Measurements from ENCODE around the gene PLA2G2F.

PLA2G2F gene

DNA sequence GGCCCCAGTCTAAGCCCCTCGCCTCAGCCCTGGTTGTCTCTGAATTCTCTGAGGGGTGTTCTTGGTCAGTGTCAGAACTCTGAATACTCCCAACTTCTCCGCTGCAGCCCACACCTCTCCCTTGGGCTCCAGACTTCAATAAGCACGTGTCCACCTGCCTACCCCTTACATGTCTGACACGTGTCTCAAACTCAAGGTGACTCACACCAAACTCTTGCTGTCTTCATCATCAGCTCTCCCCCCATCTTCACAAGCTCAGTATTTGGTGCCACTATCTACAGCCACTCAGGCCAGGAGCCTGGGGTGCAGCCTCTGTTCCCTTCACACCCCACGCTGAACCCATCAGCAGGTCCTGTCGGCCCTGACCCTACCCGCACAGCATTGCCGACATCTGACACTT is 28.0 kb downstream of the PLA2G2F start:
- no peak overlapping the region for H3K4me3 ChIP-seq (ENCODE audit: low read length)
- DNase-seq (ENCODE audit: low read depth) = peak; percentile 44
- TF ChIP-seq, protein P1, sequence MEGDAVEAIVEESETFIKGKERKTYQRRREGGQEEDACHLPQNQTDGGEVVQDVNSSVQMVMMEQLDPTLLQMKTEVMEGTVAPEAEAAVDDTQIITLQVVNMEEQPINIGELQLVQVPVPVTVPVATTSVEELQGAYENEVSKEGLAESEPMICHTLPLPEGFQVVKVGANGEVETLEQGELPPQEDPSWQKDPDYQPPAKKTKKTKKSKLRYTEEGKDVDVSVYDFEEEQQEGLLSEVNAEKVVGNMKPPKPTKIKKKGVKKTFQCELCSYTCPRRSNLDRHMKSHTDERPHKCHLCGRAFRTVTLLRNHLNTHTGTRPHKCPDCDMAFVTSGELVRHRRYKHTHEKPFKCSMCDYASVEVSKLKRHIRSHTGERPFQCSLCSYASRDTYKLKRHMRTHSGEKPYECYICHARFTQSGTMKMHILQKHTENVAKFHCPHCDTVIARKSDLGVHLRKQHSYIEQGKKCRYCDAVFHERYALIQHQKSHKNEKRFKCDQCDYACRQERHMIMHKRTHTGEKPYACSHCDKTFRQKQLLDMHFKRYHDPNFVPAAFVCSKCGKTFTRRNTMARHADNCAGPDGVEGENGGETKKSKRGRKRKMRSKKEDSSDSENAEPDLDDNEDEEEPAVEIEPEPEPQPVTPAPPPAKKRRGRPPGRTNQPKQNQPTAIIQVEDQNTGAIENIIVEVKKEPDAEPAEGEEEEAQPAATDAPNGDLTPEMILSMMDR (IDR thresholded peaks at IDR 0.05; ENCODE audit: insufficient read depth, low read depth, low read length, missing control alignments) = no peak

DNA sequence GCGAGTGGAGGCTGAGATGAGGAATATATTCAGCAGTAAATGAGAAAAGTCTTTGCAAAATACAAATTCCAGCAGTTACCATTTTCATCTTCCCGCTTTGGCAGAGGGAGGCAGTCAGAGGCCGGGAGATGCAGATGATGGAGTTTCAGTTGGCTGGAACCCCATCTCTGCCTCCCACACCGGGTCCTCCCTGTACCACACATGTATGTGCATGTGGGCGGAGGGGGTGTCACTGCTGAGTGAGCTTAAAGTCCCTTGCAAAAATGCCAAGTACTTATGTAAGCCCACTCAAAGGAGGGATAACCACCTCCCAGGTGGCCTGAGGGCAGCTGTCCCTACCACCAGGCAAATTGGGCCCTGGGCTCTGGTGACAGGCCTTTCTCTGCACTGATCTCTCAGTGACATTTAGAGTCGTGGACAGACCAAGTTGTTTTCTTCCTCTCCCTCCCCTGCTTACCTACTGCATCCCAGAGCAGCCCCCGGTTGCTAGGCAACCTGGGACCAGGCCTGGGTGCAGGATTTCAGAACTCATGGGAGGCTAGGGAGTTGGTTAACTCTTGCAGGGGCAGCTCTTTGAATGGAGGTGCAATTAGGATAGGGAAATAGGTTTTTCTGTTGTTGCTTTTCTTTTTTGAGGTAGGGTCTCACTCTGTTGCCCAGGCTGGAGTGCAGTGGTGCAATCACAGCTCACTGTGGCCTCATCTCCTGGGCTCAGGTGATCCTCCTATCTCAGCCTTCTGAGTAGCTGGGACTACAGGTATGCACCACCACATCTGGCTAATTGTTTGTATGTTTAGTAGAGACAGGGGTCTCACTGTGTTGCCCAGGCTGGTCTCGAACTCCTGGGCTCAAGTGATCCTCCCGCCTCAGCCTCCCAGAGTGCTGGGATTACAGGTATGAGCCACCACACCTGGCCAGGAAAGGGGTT is 29.7 kb downstream of the PLA2G2F start:
- H3K4me3 ChIP-seq (ENCODE audit: low read length) = no peak overlapping the region
- no peak for DNase-seq (ENCODE audit: low read depth)
- TF ChIP-seq, protein P1 (IDR thresholded peaks at IDR 0.05; ENCODE audit: insufficient read depth, low read depth, low read length, missing control alignments) = no peak

DNA sequence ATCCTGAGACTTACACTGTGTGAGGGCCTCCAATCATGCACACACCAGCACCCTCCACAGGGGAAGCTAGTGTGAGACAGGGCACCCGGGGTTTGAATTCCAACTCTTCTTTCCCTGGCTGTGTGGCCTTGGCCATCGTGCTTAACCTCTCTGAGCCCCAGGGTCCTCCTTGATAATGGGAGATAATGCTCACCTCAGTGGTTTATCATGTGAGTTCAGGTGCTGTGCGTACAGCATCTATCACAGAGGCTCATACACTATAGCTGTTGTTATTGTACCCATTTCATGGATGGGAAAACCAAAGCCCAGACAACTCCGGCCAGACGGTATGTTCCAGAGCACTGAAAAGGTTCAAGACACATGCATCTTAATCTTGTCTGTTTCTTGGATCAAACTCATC is 30.8 kb downstream of the PLA2G2F start:
- no peak overlapping the region for H3K4me3 ChIP-seq (ENCODE audit: low read length)
- no peak for DNase-seq (ENCODE audit: low read depth)
- TF ChIP-seq, protein P1 (IDR thresholded peaks at IDR 0.05; ENCODE audit: insufficient read depth, low read depth, low read length, missing control alignments) = no peak

DNA sequence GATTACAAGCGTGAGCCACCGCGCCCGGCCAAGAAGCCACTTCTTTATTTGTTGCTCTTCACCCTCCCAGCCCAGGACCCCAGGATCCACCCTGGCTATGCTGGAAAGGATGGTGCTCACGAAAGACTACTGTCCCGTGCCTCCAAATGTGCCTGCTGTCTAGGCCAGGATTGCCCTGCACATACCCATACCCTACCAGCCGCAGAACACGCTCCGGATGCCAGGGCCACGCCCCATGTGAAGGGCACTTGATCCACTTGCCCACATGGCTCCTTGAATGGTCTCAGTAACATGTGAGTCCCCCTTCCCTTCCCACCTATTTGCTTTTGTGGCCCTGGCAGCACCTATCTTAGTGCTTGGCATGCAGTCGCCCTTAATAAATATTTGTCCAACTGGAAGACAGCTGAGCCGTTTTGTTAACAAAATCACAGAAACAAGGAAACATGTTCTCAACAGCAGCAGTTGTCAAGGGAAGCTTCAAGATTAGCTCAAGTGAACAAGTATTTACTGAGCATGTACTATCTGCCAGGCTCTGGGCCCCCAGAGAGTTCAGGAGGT is 33.0 kb downstream of the PLA2G2F start:
- DNase-seq (ENCODE audit: low read depth) = no peak
- TF ChIP-seq, protein P1 (IDR thresholded peaks at IDR 0.05; ENCODE audit: insufficient read depth, low read depth, low read length, missing control alignments) = no peak
- no peak overlapping the region for H3K4me3 ChIP-seq (ENCODE audit: low read length)

DNA sequence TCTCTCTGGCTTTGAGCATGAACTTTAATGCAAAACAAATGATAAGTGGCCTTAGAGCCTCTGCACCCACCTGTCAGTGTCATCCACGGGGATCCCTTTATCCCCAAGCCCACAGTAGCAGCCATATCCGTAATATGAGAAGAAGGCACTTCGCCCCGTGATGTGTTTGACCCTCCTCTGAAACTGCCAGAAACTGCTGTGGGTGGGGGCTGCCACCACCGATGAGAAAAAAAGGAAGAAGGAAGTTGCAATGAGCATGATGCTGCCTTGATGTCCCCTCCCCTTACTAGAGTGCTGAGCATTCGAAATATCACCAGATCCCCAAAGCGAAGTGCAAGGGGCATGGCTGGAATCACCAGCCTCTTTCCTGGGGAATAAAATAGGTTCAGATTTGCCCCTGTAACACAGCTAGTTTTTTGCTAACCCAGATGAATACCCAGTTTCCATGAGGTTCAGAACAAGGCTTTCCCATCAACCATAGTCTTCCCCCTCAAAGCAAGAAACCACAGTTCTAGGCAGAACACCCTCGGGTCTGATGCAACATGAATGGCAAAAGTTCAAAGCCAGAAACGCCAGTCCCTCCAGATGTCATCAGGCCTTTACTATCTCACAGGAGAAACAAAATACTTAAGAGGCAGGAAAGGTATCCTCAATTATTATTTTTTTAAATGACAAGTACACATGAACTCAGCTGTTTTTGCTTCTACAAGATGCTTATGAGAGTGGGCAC is 36.0 kb downstream of the PLA2G2F start:
- no peak overlapping the region for H3K4me3 ChIP-seq (ENCODE audit: low read length)
- TF ChIP-seq, protein P1 (IDR thresholded peaks at IDR 0.05; ENCODE audit: insufficient read depth, low read depth, low read length, missing control alignments) = no peak
- no peak for DNase-seq (ENCODE audit: low read depth)

DNA sequence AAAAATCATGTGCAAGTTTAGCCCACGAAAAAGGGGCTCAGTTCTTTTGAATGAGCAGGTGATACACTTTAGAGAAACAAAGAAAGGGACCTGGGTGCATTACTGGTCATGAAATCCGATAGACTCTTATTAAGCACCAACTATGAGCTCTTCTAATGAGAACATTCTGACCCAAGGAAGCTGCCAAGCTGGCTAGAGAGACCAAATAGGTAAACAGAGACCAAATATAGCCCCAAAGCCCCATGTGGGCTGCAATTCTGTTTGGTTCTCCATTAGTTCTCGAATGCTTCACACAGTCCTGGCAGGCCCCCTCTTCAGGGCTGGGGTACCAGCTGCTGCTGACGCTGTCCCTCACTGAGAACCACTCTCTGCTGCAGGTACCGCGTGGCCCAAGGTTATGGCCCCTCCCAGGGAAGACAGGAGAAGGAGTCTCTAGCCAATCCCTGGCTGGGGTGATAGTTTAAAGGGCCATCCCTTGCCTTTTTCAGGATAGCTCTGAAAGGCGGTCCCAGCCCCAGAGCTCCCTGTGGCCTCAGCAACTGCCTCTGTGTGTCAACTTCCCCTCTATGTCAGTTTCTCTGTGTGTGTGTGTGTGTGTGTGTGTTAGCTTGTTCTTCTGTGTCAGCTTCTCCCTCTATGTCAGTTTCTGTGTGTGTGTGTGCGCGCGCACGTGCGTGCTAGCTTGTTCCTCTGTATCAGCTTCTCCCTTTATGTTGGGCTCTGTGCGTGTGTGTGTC is 39.7 kb downstream of the PLA2G2F start:
- TF ChIP-seq, protein P1 (IDR thresholded peaks at IDR 0.05; ENCODE audit: insufficient read depth, low read depth, low read length, missing control alignments) = no peak
- no peak for DNase-seq (ENCODE audit: low read depth)

More for the DNA sequence above, 39.7 kb downstream of the PLA2G2F start:
- no peak overlapping the region for H3K4me3 ChIP-seq (ENCODE audit: low read length)

Measured in epithelial cell of esophagus (primary cell).